CD4-positive, alpha-beta T cell (primary cell): ENCODE results near the gene REX1BD. TPM values are rescaled to one million over a fixed set of nuclear protein-coding genes. Genes with fewer than 3 reads are reported as not detected.

Experiments used
- ATAC-seq: fragments of 200-7000 bp; cut with Tn5 transposase; one replicate; pipeline ENCODE4 v1.10.0; 2022; ENCODE audit warnings: mild to moderate bottlenecking; ENCODE audit not compliant: poor library complexity
- CTCF ChIA-PET: fragments of 350-600 bp; sonication (Branson Sonifier 250); formaldehyde crosslinking; loops from one replicate; lab custom pipeline; 2021; ENCODE audit warnings: antibody characterized with exemption, inconsistent platforms; lab: Charles Lee
- POLR2A ChIA-PET: fragments of 350-600 bp; sonication (Branson Sonifier 250); formaldehyde crosslinking; loops from one replicate; lab custom pipeline; 2021; ENCODE audit warnings: antibody characterized with exemption, inconsistent platforms; lab: Charles Lee
- DNase-seq, 14 experiments: peaks; one replicate each; pipeline ENCODE4 v3.0.0-alpha.2; 2013 to 2020; ENCODE audit warnings: mixed read lengths in 2 of 14
- H3K27ac ChIP-seq, 2 donors: one replicate each; pipeline versions ENCODE4 v1.5.1 to v1.7.0; 2013; ENCODE audit warnings: low read length in 2 of 2, low read depth in 1 of 2, mild to moderate bottlenecking in 1 of 2
- H3K27me3 ChIP-seq, 2 experiments: 1 replicate in 1 of 2; 2 replicates in 1 of 2; pipeline versions ENCODE4 v1.6.1 to v1.7.0; 2013; ENCODE audit warnings: low read length in 2 of 2, control low read depth in 1 of 2, mild to moderate bottlenecking in 1 of 2, moderate library complexity in 1 of 2; ENCODE audit not compliant: insufficient read depth in 2 of 2, control insufficient read depth in 1 of 2
- H3K36me3 ChIP-seq: one replicate; pipeline ENCODE4 v1.6.1; 2013; ENCODE audit warnings: low read length, control low read depth; ENCODE audit not compliant: insufficient read depth
- H3K4me1 ChIP-seq: one replicate; pipeline ENCODE4 v1.6.1; 2013; ENCODE audit warnings: low read length, control low read depth; ENCODE audit not compliant: insufficient read depth
- H3K4me3 ChIP-seq: one replicate; pipeline ENCODE4 v1.5.1; 2013; ENCODE audit warnings: mild to moderate bottlenecking, low read length, moderate library complexity
- H3K9me3 ChIP-seq, 2 experiments: 1 replicate in 1 of 2; 2 replicates in 1 of 2; pipeline versions ENCODE4 v1.6.1 to v1.7.0; 2013; ENCODE audit warnings: low read length in 2 of 2, mild to moderate bottlenecking in 2 of 2, control low read depth in 1 of 2, moderate library complexity in 1 of 2; ENCODE audit not compliant: control insufficient read depth in 1 of 2, insufficient read depth in 1 of 2
- H3K27ac Mint-ChIP-seq: one replicate; pipeline ENCODE4 v1.8.0; 2020; ENCODE audit warnings: mixed read lengths
- H3K27me3 Mint-ChIP-seq: one replicate; pipeline ENCODE4 v1.8.0; 2021; ENCODE audit warnings: mixed read lengths
- H3K36me3 Mint-ChIP-seq: one replicate; pipeline ENCODE4 v1.8.0; 2021; ENCODE audit warnings: low read depth, mixed read lengths
- H3K4me1 Mint-ChIP-seq: one replicate; pipeline ENCODE4 v1.8.0; 2021; ENCODE audit warnings: low read depth, mixed read lengths
- H3K4me3 Mint-ChIP-seq: one replicate; pipeline ENCODE4 v1.8.0; 2020; ENCODE audit warnings: mild to moderate bottlenecking, mixed read lengths
- H3K9me3 Mint-ChIP-seq: one replicate; pipeline ENCODE4 v1.8.0; 2020; ENCODE audit warnings: mixed read lengths
- intact Hi-C, 2 experiments: fragments of 100-400 bp; cut with DNase I in 1 of 2; cut with micrococcal nuclease in 1 of 2; formaldehyde crosslinking; loops; one replicate each; pipeline versions ENCODE4 v1.15.1 to v1.9.0; 2023 to 2025; cut with DNase I, micrococcal nuclease
- total RNA-seq, 174 experiments: library from RNA in 2 of 174; stranded (reverse) in 2 of 174; gene quantifications; one replicate each; pipeline ENCODE4 v1.2.3 and lab custom pipeline; 2021 to 2026
- TF ChIP-seq, protein P1 (sequence below): fragments of 200-600 bp; IDR thresholded peaks from one replicate; pipeline ENCODE4 v1.8.0; 2022; ENCODE audit warnings: antibody characterized with exemption, mild to moderate bottlenecking

Gene REX1BD
- total RNA-seq, 2 experiments from 2014 or later: 88.4 to 88.9 TPM

DNA sequence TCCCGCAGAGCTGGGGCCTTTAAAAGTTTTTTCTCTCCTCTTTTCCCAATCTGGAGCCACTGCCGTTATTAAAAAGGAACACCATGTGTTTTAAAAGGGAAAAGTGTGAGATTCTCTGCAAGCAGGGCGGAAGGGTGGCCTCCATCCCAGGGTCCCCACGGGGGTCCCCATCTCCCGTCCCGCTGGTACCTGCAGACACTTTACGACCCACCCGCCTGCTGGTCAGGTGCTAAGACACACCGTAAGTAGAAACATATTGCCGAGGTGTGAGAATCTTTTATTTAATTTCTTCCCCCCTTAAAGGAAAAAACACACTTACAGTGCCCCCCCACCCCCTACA, 16.2 kb downstream of the REX1BD start:
- H3K4me1 Mint-ChIP-seq: peaks cover 15% of the 10 kb centered on the region
- H3K4me3 ChIP-seq: no peak overlapping the region
- peaks cover 72% of the 10 kb centered on the region for H3K27me3 Mint-ChIP-seq
- ChIA-PET POLR2A (interaction anchor here (1.0 kb wide), 1 partner anchor 16 kb away, joined by 3 read pairs; the partner anchor contains the start of gene REX1BD), CTCF (no interaction called here)
- DNase-seq: no peak
- no peak overlapping the region for H3K27ac ChIP-seq
- no peak overlapping the region for H3K4me3 Mint-ChIP-seq
- intact Hi-C loops: no loop called here
- H3K9me3 ChIP-seq: peaks cover 0 to 29% of the 10 kb centered on the region in 2 experiments
- no peak for ATAC-seq
- TF ChIP-seq, protein P1, sequence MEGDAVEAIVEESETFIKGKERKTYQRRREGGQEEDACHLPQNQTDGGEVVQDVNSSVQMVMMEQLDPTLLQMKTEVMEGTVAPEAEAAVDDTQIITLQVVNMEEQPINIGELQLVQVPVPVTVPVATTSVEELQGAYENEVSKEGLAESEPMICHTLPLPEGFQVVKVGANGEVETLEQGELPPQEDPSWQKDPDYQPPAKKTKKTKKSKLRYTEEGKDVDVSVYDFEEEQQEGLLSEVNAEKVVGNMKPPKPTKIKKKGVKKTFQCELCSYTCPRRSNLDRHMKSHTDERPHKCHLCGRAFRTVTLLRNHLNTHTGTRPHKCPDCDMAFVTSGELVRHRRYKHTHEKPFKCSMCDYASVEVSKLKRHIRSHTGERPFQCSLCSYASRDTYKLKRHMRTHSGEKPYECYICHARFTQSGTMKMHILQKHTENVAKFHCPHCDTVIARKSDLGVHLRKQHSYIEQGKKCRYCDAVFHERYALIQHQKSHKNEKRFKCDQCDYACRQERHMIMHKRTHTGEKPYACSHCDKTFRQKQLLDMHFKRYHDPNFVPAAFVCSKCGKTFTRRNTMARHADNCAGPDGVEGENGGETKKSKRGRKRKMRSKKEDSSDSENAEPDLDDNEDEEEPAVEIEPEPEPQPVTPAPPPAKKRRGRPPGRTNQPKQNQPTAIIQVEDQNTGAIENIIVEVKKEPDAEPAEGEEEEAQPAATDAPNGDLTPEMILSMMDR: no peak
- no peaks in the 10 kb centered on the region for H3K36me3 Mint-ChIP-seq
- H3K4me1 ChIP-seq: peaks cover 32% of the 10 kb centered on the region
- H3K27ac Mint-ChIP-seq: no peak overlapping the region
- peaks cover 59 to 64% of the 10 kb centered on the region in 2 experiments for H3K27me3 ChIP-seq
- no peaks in the 10 kb centered on the region for H3K36me3 ChIP-seq
- H3K9me3 Mint-ChIP-seq: no peaks in the 10 kb centered on the region

- intact Hi-C loops: no loop called here
- DNase-seq (no peak), ATAC-seq (no peak)
- no peaks in the 10 kb centered on the region for H3K36me3 Mint-ChIP-seq
- H3K4me3 ChIP-seq: no peak overlapping the region
- peaks cover 15% of the 10 kb centered on the region for H3K4me1 Mint-ChIP-seq
- CTCF ChIA-PET: no interaction called here
- no peaks in the 10 kb centered on the region for H3K36me3 ChIP-seq
- peaks cover 62 to 66% of the 10 kb centered on the region in 2 experiments for H3K27me3 ChIP-seq
- H3K27ac Mint-ChIP-seq: no peak overlapping the region
- H3K27me3 Mint-ChIP-seq: peaks cover 72% of the 10 kb centered on the region
- peaks cover 0 to 30% of the 10 kb centered on the region in 2 experiments for H3K9me3 ChIP-seq
- H3K9me3 Mint-ChIP-seq: no peaks in the 10 kb centered on the region
- no peak overlapping the region for H3K4me3 Mint-ChIP-seq
- H3K4me1 ChIP-seq: peaks cover 32% of the 10 kb centered on the region
- TF ChIP-seq, protein P1: no peak
- POLR2A ChIA-PET: interaction anchor here (1.0 kb wide), 1 partner anchor 16 kb away, joined by 3 read pairs; the partner anchor contains the start of gene REX1BD
- no peak overlapping the region for H3K27ac ChIP-seq
Measured at GRCh38 chr19:18605196-18605545, 16.6 kb downstream of the REX1BD start.

- H3K27me3 Mint-ChIP-seq: peaks cover 73% of the 10 kb centered on the region
- intact Hi-C loops: no loop called here
- DNase-seq (no peak), ATAC-seq (no peak)
- peaks cover 15% of the 10 kb centered on the region for H3K4me1 Mint-ChIP-seq
- no peaks in the 10 kb centered on the region for H3K36me3 Mint-ChIP-seq
- H3K9me3 ChIP-seq: peaks cover 0 to 35% of the 10 kb centered on the region in 2 experiments
- H3K9me3 Mint-ChIP-seq: no peaks in the 10 kb centered on the region
- no peak overlapping the region for H3K4me3 ChIP-seq
- H3K36me3 ChIP-seq: no peaks in the 10 kb centered on the region
- H3K4me3 Mint-ChIP-seq: no peak overlapping the region
- H3K27ac ChIP-seq: no peak overlapping the region
- POLR2A ChIA-PET: interaction anchor here (1.0 kb wide), 1 partner anchor 17 kb away, joined by 3 read pairs; the partner anchor contains the start of gene REX1BD
- H3K27me3 ChIP-seq: peaks cover 68 to 70% of the 10 kb centered on the region in 2 experiments
- H3K4me1 ChIP-seq: peaks cover 35% of the 10 kb centered on the region
- CTCF ChIA-PET: no interaction called here
- H3K27ac Mint-ChIP-seq: no peak overlapping the region
- TF ChIP-seq, protein P1: no peak
Measured at GRCh38 chr19:18605546-18606280, 17.1 kb downstream of the REX1BD start.
